ENCODE results near the gene CEACAM3.
A peak's percentile ranks its signal among the peaks of the same experiment; 100 is the strongest.

Gene CEACAM3

GRCh38 chr19:41753159-41753558 is 43.2 kb upstream of the CEACAM3 start (continued):
- no peak for TF ChIP-seq TSHZ1 (tag by site-specific recombination; IDR thresholded peaks at IDR 0.05; ENCODE audit: borderline replicate concordance)
- TF ChIP-seq FEZF1 (tag by site-specific recombination; IDR thresholded peaks at IDR 0.05): no peak
- no peak for TF ChIP-seq ZSCAN30 (tag by site-specific recombination; IDR thresholded peaks at IDR 0.05)
- no peak for TF ChIP-seq PATZ1 (tag by site-specific recombination; IDR thresholded peaks at IDR 0.05)
- TF ChIP-seq HIC1 (tag by site-specific recombination; IDR thresholded peaks at IDR 0.05): no peak
- TF ChIP-seq ZNF24 (tag by site-specific recombination; IDR thresholded peaks at IDR 0.05): no peak
- TF ChIP-seq GLIS1 (tag by site-specific recombination; IDR thresholded peaks at IDR 0.05): peak; percentile 42; the same call in 1 of the 2 replicates
- TF ChIP-seq ZBTB8A (tag by site-specific recombination; IDR thresholded peaks at IDR 0.05): no peak
- TF ChIP-seq ZNF394 (tag by site-specific recombination; IDR thresholded peaks at IDR 0.05; ENCODE audit: borderline replicate concordance): no peak
- TF ChIP-seq EGR2 (tag by site-specific recombination; IDR thresholded peaks at IDR 0.05; ENCODE audit: low read depth): no peak
- TF ChIP-seq YY2 (tag by site-specific recombination; IDR thresholded peaks at IDR 0.05): no peak
- TF ChIP-seq CTCF (tag by site-specific recombination; IDR thresholded peaks at IDR 0.05): 0 out of 2 replicates have a peak, but pooled peaks have one; percentile 23
- no peak for TF ChIP-seq ZNF544 (tag by site-specific recombination; IDR thresholded peaks at IDR 0.05)
- TF ChIP-seq SETDB1 (IDR thresholded peaks at IDR 0.05; ENCODE audit: insufficient read length, low read length): no peak
- TF ChIP-seq ZNF521 (tag by site-specific recombination; IDR thresholded peaks at IDR 0.05): no peak
- TF ChIP-seq ZNF157 (tag by site-specific recombination; IDR thresholded peaks at IDR 0.05): no peak
- no peak for TF ChIP-seq ZNF658 (tag by site-specific recombination; IDR thresholded peaks at IDR 0.05)
- no peak for TF ChIP-seq ZNF302 (tag by site-specific recombination; IDR thresholded peaks at IDR 0.05; ENCODE audit: low read depth)
- no peak for TF ChIP-seq ZBTB21 (tag by site-specific recombination; IDR thresholded peaks at IDR 0.05)
